GM18508 (cell line): Measurements from ENCODE around the gene SLFN11.
"Not testable (repeated sequence)": the region's sequence is repeated elsewhere in the genome, so short reads cannot be mapped to it uniquely, and the experiment has no call there.

Experiments used
- ATAC-seq: cut with Tn5 transposase; IDR thresholded peaks from one replicate; pipeline ENCODE4 v1.9.1; 2021; ENCODE audit warnings: moderate number of reproducible peaks; ENCODE audit not compliant: insufficient read depth, unreplicated experiment

The SLFN11 gene

DNA sequence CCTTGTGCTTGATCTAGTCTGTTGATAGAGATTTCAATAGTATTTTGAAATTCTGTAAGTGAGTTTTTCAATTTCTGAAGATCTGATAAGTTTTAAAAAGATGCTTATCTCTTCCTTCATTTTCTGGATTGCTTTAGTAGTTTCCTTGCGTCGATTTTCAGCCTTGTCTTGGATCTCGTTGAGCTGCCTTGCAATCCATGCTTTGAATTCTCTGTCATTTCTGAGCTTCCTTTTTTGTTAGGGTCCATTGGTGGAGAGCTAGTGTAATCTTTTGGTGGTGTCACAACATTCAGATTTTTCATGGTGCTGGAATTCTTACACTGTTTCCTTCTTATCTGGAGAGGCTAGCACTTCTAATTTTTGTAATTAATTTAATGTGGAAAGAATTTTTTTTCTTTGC is 61.1 kb downstream of the SLFN11 start:
- no peak for ATAC-seq

- not testable (repeated sequence) for ATAC-seq
Measured at GRCh38 chr17:35309345-35309744, 64.1 kb downstream of the SLFN11 start.
